SK-N-SH (cell line): ENCODE measurements around the gene VGLL4. TPM values are rescaled to one million over a fixed set of nuclear protein-coding genes. Genes with fewer than 3 reads are reported as not detected.
"Not testable (repeated sequence)": the region's sequence is repeated elsewhere in the genome, so short reads cannot be mapped to it uniquely, and the experiment has no call there.

Source experiments
- CTCF ChIA-PET: fragments of 300-600, 350-600 bp; formaldehyde crosslinking; extraction: SDS; loops from one replicate; lab custom pipeline; 2021; lab: Yijun Ruan, JAX
- POLR2A ChIA-PET: fragments of 350-600 bp; sonication (Branson Sonifier 250); formaldehyde crosslinking; extraction: SDS; loops from one replicate; lab custom pipeline; 2020; ENCODE audit warnings: antibody characterized with exemption, inconsistent platforms; lab: Yijun Ruan, JAX
- DNase-seq: peaks from one replicate; pipeline ENCODE4 v3.0.0; 2012
- H2AFZ ChIP-seq: fragments of 200-600 bp; sonication (generic); 2 replicates; pipeline ENCODE4 v1.8.1; 2016; ENCODE audit warnings: antibody characterized with exemption, mild to moderate bottlenecking, low read depth
- H3F3A ChIP-seq: fragments of 200-600 bp; sonication (generic); replicated peaks from 2 replicates; pipeline ENCODE3; 2016; ENCODE audit warnings: antibody characterized with exemption, mild to moderate bottlenecking; ENCODE audit not compliant: insufficient read depth
- H3K27ac ChIP-seq, 2 experiments: fragments of 200-500 bp in 1 of 2; fragments of 200-600 bp in 1 of 2; sonication (Bioruptor generic) in 1 of 2; sonication (generic), shearing (Covaris generic) in 1 of 2; 2 replicates each; pipeline versions ENCODE4 v1.5.1 to v1.6.1; 2014 to 2016; ENCODE audit warnings: low read depth in 2 of 2, inconsistent platforms in 1 of 2, low read length in 1 of 2, mild to moderate bottlenecking in 1 of 2, mixed read lengths in 1 of 2
- H3K27me3 ChIP-seq: fragments of 200-600 bp; sonication (generic), shearing (Covaris generic); 2 replicates; pipeline ENCODE4 v1.6.1; 2016; ENCODE audit warnings: mixed run types; ENCODE audit not compliant: insufficient read depth
- H3K36me3 ChIP-seq, 2 experiments: fragments of 200-500 bp in 1 of 2; fragments of 200-600 bp in 1 of 2; sonication (Bioruptor generic) in 1 of 2; sonication (generic) in 1 of 2; replicated peaks in 1 of 2; 2 replicates each; pipeline versions ENCODE3 to v1.5.1; 2014 to 2016; ENCODE audit warnings: low read length in 1 of 2, mild to moderate bottlenecking in 1 of 2; ENCODE audit not compliant: insufficient read depth in 2 of 2, control insufficient read depth in 1 of 2
- H3K4me1 ChIP-seq, 2 experiments: fragments of 200-500 bp in 1 of 2; fragments of 200-600 bp in 1 of 2; sonication (Bioruptor generic) in 1 of 2; sonication (generic), shearing (Covaris generic) in 1 of 2; 2 replicates each; pipeline versions ENCODE4 v1.5.1 to v1.6.1; 2014 to 2016; ENCODE audit warnings: low read depth in 1 of 2, low read length in 1 of 2, mixed run types in 1 of 2; ENCODE audit not compliant: insufficient read depth in 2 of 2, control insufficient read depth in 1 of 2
- H3K4me2 ChIP-seq: fragments of 200-600 bp; sonication (generic), shearing (Covaris generic); 2 replicates; pipeline ENCODE4 v1.6.1; 2017; ENCODE audit warnings: mixed run types
- H3K4me3 ChIP-seq, 2 experiments: fragments of 200-500 bp in 1 of 2; fragments of 200-600 bp in 1 of 2; sonication (Bioruptor generic) in 1 of 2; sonication (generic), shearing (Covaris generic) in 1 of 2; 2 replicates each; pipeline versions ENCODE4 v1.5.1 to v1.8.1; 2014 to 2016; ENCODE audit warnings: low read depth in 2 of 2, inconsistent platforms in 1 of 2, low read length in 1 of 2, mild to moderate bottlenecking in 1 of 2, mixed read lengths in 1 of 2, moderate library complexity in 1 of 2
- H3K79me2 ChIP-seq: fragments of 200-600 bp; sonication (generic); 2 replicates; pipeline ENCODE4 v1.8.1; 2017; ENCODE audit warnings: mild to moderate bottlenecking; ENCODE audit not compliant: insufficient read depth
- H3K9ac ChIP-seq: fragments of 200-600 bp; sonication (generic); 2 replicates; pipeline ENCODE4 v1.6.1; 2017; ENCODE audit warnings: mixed run types
- H3K9me2 ChIP-seq: fragments of 200-600 bp; sonication (generic); 2 replicates; pipeline ENCODE4 v1.6.1; 2017; ENCODE audit warnings: mixed run types
- H3K9me3 ChIP-seq: fragments of 200-600 bp; sonication (generic); 2 replicates; pipeline ENCODE4 v1.6.1; 2017; ENCODE audit warnings: mixed run types, mild to moderate bottlenecking, moderate library complexity
- H4K20me1 ChIP-seq: fragments of 200-600 bp; sonication (generic); 2 replicates; pipeline ENCODE4 v1.6.1; 2017; ENCODE audit warnings: mild to moderate bottlenecking, mixed run types; ENCODE audit not compliant: insufficient read depth
- JUND ChIP-seq: IDR thresholded peaks from 2 replicates; pipeline ENCODE4 v1.4.0; 2012
- MEF2A ChIP-seq: IDR thresholded peaks from 2 replicates; pipeline ENCODE4 v1.4.0; 2012; ENCODE audit warnings: low read depth, borderline replicate concordance
- NFIC ChIP-seq: IDR thresholded peaks from 2 replicates; pipeline ENCODE4 v1.4.0; 2012; ENCODE audit warnings: borderline replicate concordance
- NRF1 ChIP-seq: IDR thresholded peaks from 2 replicates; pipeline ENCODE4 v1.6.1; 2012; ENCODE audit warnings: low read depth, mild to moderate bottlenecking, low read length
- YY1 ChIP-seq: IDR thresholded peaks from 2 replicates; pipeline ENCODE4 v1.4.0; 2012; ENCODE audit warnings: low read depth, mild to moderate bottlenecking
- ZBTB33 ChIP-seq: IDR thresholded peaks from 2 replicates; pipeline ENCODE4 v1.4.0; 2012; ENCODE audit warnings: low read depth, borderline replicate concordance
- WGBS: methylation state at CpG from one replicate; pipeline ENCODE4 v1.1.6; 2017; ENCODE audit warnings: low lambda C conversion rate; 5-methylcytosine and 5-hydroxymethylcytosine counted together
- polyA plus RNA-seq, 3 experiments: library from polyadenylated mRNA; depleted of rRNA; stranded (reverse); fragments of >200 nt; gene quantifications; 2 replicates each; pipeline ENCODE4 v1.2.3, GENCODE V29; 2012

The VGLL4 gene
- polyA plus RNA-seq, 1 of the 3 experiments (the other 2 are of a cell fraction) = 48.9 TPM

- H3K4me3 ChIP-seq = no peak overlapping the region
- no peak overlapping the region for H3K27ac ChIP-seq
- 94% methylated on average over 10 of the region's 10 CpGs for WGBS
- no peak overlapping the region for H2AFZ ChIP-seq
- no peak overlapping the region for H3K4me2 ChIP-seq
- H3K4me1 ChIP-seq = peaks cover 0 to 25% of the 10 kb centered on the region in 2 experiments; a peak in 1 of 4 replicates
- no peaks in the 10 kb centered on the region for H3K9me3 ChIP-seq
- TF ChIP-seq NRF1 = no peak
- TF ChIP-seq, all 33 proteins: peak for 0
- no peaks in the 10 kb centered on the region for H3K9me2 ChIP-seq
- ChIA-PET CTCF (no interaction called here), POLR2A (no interaction called here)
- H4K20me1 ChIP-seq = peaks cover 55% of the 10 kb centered on the region
- no peak for DNase-seq
- no peak overlapping the region for H3K9ac ChIP-seq
- peaks cover 1% of the 10 kb centered on the region for H3F3A ChIP-seq
- peaks cover 4 to 16% of the 10 kb centered on the region in 2 experiments for H3K36me3 ChIP-seq
- peaks cover 100% of the 10 kb centered on the region for H3K79me2 ChIP-seq
- no peaks in the 10 kb centered on the region for H3K27me3 ChIP-seq
Observed at GRCh38 chr3:11575677-11576076, 68.0 kb downstream of the VGLL4 start.

GRCh38 chr3:11574981-11575669, 68.6 kb downstream of the VGLL4 start:
- Histone ChIP-seq H3K36me3 (peaks cover 4 to 13% of the 10 kb centered on the region in 2 experiments), H3K27me3 (no peaks in the 10 kb centered on the region), H3K9me2 (no peaks in the 10 kb centered on the region), H3K79me2 (peaks cover 100% of the 10 kb centered on the region), H3F3A (peaks cover 7% of the 10 kb centered on the region), H4K20me1 (peaks cover 49% of the 10 kb centered on the region), H3K9me3 (no peaks in the 10 kb centered on the region), H3K27ac (no peak overlapping the region; a peak in 1 of 4 replicates), H3K9ac (no peak overlapping the region), H2AFZ (no peak overlapping the region), H3K4me3 (no peak overlapping the region), H3K4me1 (peaks cover 0 to 25% of the 10 kb centered on the region in 2 experiments; a peak in 2 of 4 replicates), H3K4me2 (no peak overlapping the region)
- TF ChIP-seq NFIC = no peak
- TF ChIP-seq JUND = no peak
- TF ChIP-seq NRF1 = no peak
- no peak for TF ChIP-seq YY1
- TF ChIP-seq MEF2A = no peak
- TF ChIP-seq ZBTB33 = no peak
- ChIA-PET POLR2A (no interaction called here), CTCF (interaction anchor here (0.9 to 1.5 kb wide), 2 partner anchors 11 to 18 kb away, joined by 3 to 7 read pairs; no protein-coding TSS in a partner anchor)
- 91% methylated on average over 14 of the region's 20 CpGs for WGBS
- no peak for DNase-seq

GRCh38 chr3:11572660-11573059, 71.1 kb downstream of the VGLL4 start:
- H3K9me3 ChIP-seq, H3K36me3 ChIP-seq, H3K4me2 ChIP-seq, H3K27me3 ChIP-seq, CTCF ChIA-PET, H2AFZ ChIP-seq, DNase-seq, H3K4me3 ChIP-seq, H3K9me2 ChIP-seq, POLR2A ChIA-PET, H3K9ac ChIP-seq: not testable (repeated sequence)
- Histone ChIP-seq H3F3A (peaks cover 30% of the 10 kb centered on the region), H3K4me1 (peaks cover 11 to 31% of the 10 kb centered on the region in 2 experiments; a peak in 3 of 4 replicates), H4K20me1 (peaks cover 33% of the 10 kb centered on the region), H3K79me2 (peaks cover 90% of the 10 kb centered on the region), H3K27ac (0 out of 4 replicates have a peak overlapping the region, but pooled peaks of 1 of the 2 experiments have one; percentile 4)
- WGBS = 95% methylated on average over 11 of the region's 11 CpGs
